ENCODE data around the gene ZNF628. TPM values are rescaled to one million over a fixed set of nuclear protein-coding genes. Genes with fewer than 3 reads are reported as not detected.

The ZNF628 gene
- total RNA-seq, 1 donor from 2014 or later = 0.77 TPM

DNA sequence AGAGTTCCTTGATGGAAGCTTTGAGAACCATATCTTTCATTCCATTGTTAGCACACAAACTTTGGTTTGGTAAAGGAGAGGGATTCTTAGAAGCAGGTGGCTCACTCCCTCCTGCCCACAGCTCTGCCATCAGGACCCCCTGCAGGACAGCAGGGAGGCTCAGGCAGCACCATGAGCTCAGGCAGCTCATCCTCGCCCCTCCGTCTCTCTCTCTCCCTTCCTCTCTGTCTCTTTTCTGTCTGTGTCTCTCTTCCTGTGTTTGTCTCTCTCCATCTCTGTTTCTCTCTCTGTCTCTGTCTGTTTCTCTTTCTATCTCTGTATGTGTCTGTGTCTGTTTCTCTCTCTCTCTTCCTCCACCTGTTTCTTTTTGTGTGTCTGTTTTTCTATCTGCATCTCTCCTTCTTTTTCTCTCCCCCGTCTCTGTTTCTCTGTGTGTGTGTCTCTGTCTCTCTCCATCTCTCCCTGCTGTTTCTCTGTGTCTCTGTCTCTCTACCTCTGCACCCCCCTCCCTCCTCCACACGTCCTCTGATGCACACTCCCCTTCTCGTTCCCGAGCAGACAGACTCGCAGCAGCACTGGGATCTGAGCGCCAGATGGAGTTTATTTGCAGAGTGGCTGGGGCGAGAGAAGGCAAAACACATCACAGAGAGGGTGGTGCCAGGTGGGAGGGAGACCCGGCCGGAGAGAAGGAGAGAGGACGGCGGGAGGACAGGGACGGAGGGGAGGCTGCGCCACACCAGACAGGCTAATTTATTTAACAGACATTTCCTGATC, 51.8 kb downstream of the ZNF628 start:
- no peak for DNase-seq (ENCODE audit: low read depth in 2 of 2)

GRCh38 chr19:55529636-55530234, 53.3 kb downstream of the ZNF628 start:
- no peak for DNase-seq (ENCODE audit: low read depth in 2 of 2)

DNA sequence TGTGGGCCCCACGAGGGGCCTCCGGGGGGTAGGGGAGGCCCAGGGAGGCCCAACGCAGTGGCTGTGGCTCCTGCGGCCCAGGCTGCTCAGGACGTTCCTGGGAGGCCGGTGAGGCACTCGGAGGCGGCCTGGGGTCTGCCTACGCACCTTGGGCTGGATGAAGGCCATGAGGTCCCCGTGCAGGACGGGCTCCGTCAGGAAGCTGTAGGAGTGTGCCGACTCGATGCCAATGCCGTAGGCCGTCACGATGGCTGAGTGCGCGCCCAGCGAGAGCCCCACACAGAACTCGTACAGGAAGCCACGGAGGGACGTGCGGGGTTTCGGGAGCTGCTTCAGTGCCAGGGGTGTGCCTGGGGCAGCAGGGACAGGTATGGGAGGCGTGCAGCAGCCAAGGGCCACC, 54.6 kb downstream of the ZNF628 start:
- DNase-seq (ENCODE audit: low read depth in 2 of 2) = no peak

Other genes starting within 250 kb of the ZNF628 start
- gene TMEM86B, start 247.9 kb upstream of the ZNF628 start, total RNA-seq = 0.26 and 0.89 TPM in 2 replicates
- gene PPP6R1, start 217.6 kb upstream of the ZNF628 start, total RNA-seq = 19.9 and 34.9 TPM in 2 replicates
- 19.9 and 26.8 TPM in 2 replicates for gene HSPBP1, start 196.5 kb upstream of the ZNF628 start, total RNA-seq
- gene BRSK1, start 192.6 kb upstream of the ZNF628 start, total RNA-seq = 0.39 and 1.3 TPM in 2 replicates
- gene TMEM150B, start 151.3 kb upstream of the ZNF628 start, total RNA-seq = not detected in 2 replicates
- 3.2 and 4.6 TPM in 2 replicates for gene KMT5C, start 136.7 kb upstream of the ZNF628 start, total RNA-seq
- gene COX6B2, start 121.9 kb upstream of the ZNF628 start, total RNA-seq = not detected in 2 replicates
- gene GARIN5B, start 113.4 kb upstream of the ZNF628 start, total RNA-seq = not detected in 2 replicates
- gene IL11, start 106.2 kb upstream of the ZNF628 start, total RNA-seq = under 0.01 and 0.13 TPM in 2 replicates
- not detected in 2 replicates for gene TMEM190, start 99.8 kb upstream of the ZNF628 start, total RNA-seq
- 0.26 and 0.63 TPM in 2 replicates for gene TMEM238, start 92.3 kb upstream of the ZNF628 start, total RNA-seq
- gene RPL28, start 90.7 kb upstream of the ZNF628 start, total RNA-seq = 126 and 262 TPM in 2 replicates
- gene UBE2S, start 68.8 kb upstream of the ZNF628 start, total RNA-seq = 40.6 and 54.6 TPM in 2 replicates
- gene SHISA7, start 33.3 kb upstream of the ZNF628 start, total RNA-seq = not detected in 2 replicates
- gene ISOC2, start 15.0 kb upstream of the ZNF628 start, total RNA-seq = 61.0 and 75.9 TPM in 2 replicates
- not detected in 2 replicates for gene C19orf85, start 11.9 kb upstream of the ZNF628 start, total RNA-seq
- 8.9 and 9.1 TPM in 2 replicates for gene NAT14, start 8.6 kb downstream of the ZNF628 start, total RNA-seq
- gene SSC5D, start 11.8 kb downstream of the ZNF628 start, total RNA-seq = under 0.01 and 0.13 TPM in 2 replicates
- not detected in 2 replicates for gene SBK2, start 60.5 kb downstream of the ZNF628 start, total RNA-seq
- 0.13 and 0.26 TPM in 2 replicates for gene SBK3, start 68.9 kb downstream of the ZNF628 start, total RNA-seq
- gene ZNF579, start 104.2 kb downstream of the ZNF628 start, total RNA-seq = 1.9 and 3.5 TPM in 2 replicates
- 2.6 and 3.3 TPM in 2 replicates for gene FIZ1, start 122.9 kb downstream of the ZNF628 start, total RNA-seq
- 6.9 and 11.9 TPM in 2 replicates for gene ZNF524, start 123.7 kb downstream of the ZNF628 start, total RNA-seq
- gene ZNF865, start 129.0 kb downstream of the ZNF628 start, total RNA-seq = 0.39 and 1.5 TPM in 2 replicates
- gene ZNF784, start 147.9 kb downstream of the ZNF628 start, total RNA-seq = 3.3 and 4.9 TPM in 2 replicates
- 1.0 and 3.0 TPM in 2 replicates for gene ZNF580, start 164.4 kb downstream of the ZNF628 start, total RNA-seq
- 20.0 and 25.8 TPM in 2 replicates for gene ZNF581, start 167.0 kb downstream of the ZNF628 start, total RNA-seq
- gene CCDC106, start 171.6 kb downstream of the ZNF628 start, total RNA-seq = 4.6 and 9.5 TPM in 2 replicates
- gene U2AF2, start 178.4 kb downstream of the ZNF628 start, total RNA-seq = 84.0 and 95.8 TPM in 2 replicates
- 25.0 and 59.2 TPM in 2 replicates for gene EPN1, start 198.6 kb downstream of the ZNF628 start, total RNA-seq

Measured in dermis microvascular lymphatic vessel endothelial cell (primary cell).